Gastroesophageal sphincter (tissue), 4 donors: Measurements from ENCODE around the gene PSME1. TPM values are rescaled to one million over a fixed set of nuclear protein-coding genes. Genes with fewer than 3 reads are reported as not detected.

Experiments used
- ATAC-seq: fragments of 150-250 bp; one replicate; pipeline ENCODE4 v1.9.1; 2016; ENCODE audit warnings: mild to moderate bottlenecking, moderate library complexity
- H3K27ac ChIP-seq, 4 donors: fragments of 200-600 bp; sonication (generic) in 3 of 4; 1 replicate in 3 of 4; 2 replicates in 1 of 4; pipeline ENCODE4 v1.5.1; 2016 to 2019
- H3K27me3 ChIP-seq: fragments of 200-600 bp; sonication (generic); one replicate; pipeline ENCODE4 v1.5.1; 2019
- H3K36me3 ChIP-seq, 2 donors: fragments of 200-600 bp; sonication (generic); one replicate each; pipeline ENCODE4 v1.5.1; 2019; ENCODE audit warnings: control low read depth in 1 of 2
- H3K4me1 ChIP-seq, 3 donors: fragments of 200-600 bp; sonication (generic); 1 replicate in 2 of 3; 2 replicates in 1 of 3; pipeline ENCODE4 v1.5.1; 2016 to 2019; ENCODE audit warnings: control low read depth in 2 of 3
- H3K4me3 ChIP-seq, 2 donors: fragments of 200-600 bp; sonication (generic); one replicate each; pipeline ENCODE4 v1.5.1; 2019; ENCODE audit warnings: mild to moderate bottlenecking in 1 of 2, moderate library complexity in 1 of 2
- H3K9me3 ChIP-seq, 3 donors: fragments of 200-600 bp; sonication (generic); one replicate each; pipeline ENCODE4 v1.5.1; 2017 to 2019; ENCODE audit warnings: control low read depth in 2 of 3
- EP300 ChIP-seq: sonication (generic); formaldehyde crosslinking; IDR thresholded peaks from one replicate; pipeline ENCODE4 v1.6.1; 2017; ENCODE audit warnings: antibody characterized with exemption, mild to moderate bottlenecking
- POLR2A ChIP-seq, 2 donors: fragments of 450-650 bp; IDR thresholded peaks; one replicate each; pipeline ENCODE4 v1.6.1; 2017; ENCODE audit warnings: antibody characterized with exemption in 2 of 2, mild to moderate bottlenecking in 2 of 2, moderate library complexity in 1 of 2
- POLR2AphosphoS5 ChIP-seq: sonication (generic); formaldehyde crosslinking; IDR thresholded peaks from one replicate; pipeline ENCODE4 v1.6.1; 2017; ENCODE audit warnings: antibody characterized with exemption
- WGBS, 2 donors: methylation state at CpG; one replicate each; pipeline ENCODE4 v1.1.5; 2018; ENCODE audit warnings: low coverage in 1 of 2; 5-methylcytosine and 5-hydroxymethylcytosine counted together
- total RNA-seq, 4 donors: library from RNA; depleted of rRNA; stranded (reverse); fragments of >200 nt; gene quantifications; one replicate each; pipeline ENCODE4 v1.1.0, GENCODE V29; 2016
- TF ChIP-seq, protein P1 (sequence below), 4 experiments: fragments of 200-600 bp in 2 of 4; fragments of 450-650 bp in 2 of 4; sonication (generic) in 1 of 4; IDR thresholded peaks; one replicate each; pipeline ENCODE4 v1.5.1; 2017 to 2019; ENCODE audit warnings: antibody characterized with exemption in 4 of 4, mild to moderate bottlenecking in 2 of 4, moderate library complexity in 2 of 4

Gene PSME1
- total RNA-seq, 4 donors from 2014 or later = 114 to 186 (median 127) TPM

DNA sequence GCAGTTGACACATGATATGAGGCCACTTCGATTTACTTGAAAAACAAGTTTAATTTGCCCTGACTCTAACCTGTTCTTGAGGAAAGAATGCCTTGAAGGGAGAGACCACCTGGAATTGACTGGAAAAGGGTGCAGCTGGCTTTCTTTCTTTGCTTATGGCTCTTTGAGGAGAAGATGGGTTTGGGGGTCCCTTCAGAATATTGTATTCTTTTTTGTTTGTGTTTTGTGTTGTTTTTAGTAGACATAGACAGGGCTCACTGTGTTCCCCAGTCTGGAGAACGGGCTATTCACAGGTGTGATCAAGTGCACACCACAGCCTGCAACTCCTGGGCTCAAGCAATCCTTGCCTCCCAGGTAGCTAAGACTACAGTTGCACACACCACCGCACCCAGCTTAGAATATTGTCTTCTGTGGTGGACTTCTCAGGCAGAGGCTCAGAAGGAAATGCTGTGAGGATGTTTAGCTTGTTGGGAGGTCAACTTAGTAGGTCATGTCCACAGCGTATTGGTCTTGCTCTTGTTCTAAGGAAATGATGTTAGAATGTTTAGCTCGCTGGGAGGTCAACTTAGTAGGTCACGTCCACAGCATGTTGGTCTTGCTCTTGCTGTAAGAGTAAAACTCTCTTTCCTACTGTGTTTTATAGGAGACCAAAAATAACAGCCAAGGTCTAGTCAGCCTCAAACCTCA lies 19.7 kb upstream of the PSME1 start:
- ATAC-seq = no peak
- H3K4me3 ChIP-seq = peak overlapping the region in 1 of 2 donors; percentile 63
- peaks cover 0 to 29% (median 10%) of the 10 kb centered on the region in 3 donors for H3K4me1 ChIP-seq
- no peaks in the 10 kb centered on the region for H3K27me3 ChIP-seq
- 55 to 87% methylated on average over 2 to 5 of the region's 6 CpGs for WGBS, 2 donors
- TF ChIP-seq EP300 = no peak
- TF ChIP-seq, protein P1, sequence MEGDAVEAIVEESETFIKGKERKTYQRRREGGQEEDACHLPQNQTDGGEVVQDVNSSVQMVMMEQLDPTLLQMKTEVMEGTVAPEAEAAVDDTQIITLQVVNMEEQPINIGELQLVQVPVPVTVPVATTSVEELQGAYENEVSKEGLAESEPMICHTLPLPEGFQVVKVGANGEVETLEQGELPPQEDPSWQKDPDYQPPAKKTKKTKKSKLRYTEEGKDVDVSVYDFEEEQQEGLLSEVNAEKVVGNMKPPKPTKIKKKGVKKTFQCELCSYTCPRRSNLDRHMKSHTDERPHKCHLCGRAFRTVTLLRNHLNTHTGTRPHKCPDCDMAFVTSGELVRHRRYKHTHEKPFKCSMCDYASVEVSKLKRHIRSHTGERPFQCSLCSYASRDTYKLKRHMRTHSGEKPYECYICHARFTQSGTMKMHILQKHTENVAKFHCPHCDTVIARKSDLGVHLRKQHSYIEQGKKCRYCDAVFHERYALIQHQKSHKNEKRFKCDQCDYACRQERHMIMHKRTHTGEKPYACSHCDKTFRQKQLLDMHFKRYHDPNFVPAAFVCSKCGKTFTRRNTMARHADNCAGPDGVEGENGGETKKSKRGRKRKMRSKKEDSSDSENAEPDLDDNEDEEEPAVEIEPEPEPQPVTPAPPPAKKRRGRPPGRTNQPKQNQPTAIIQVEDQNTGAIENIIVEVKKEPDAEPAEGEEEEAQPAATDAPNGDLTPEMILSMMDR (IDR thresholded peaks at IDR 0.05) = no peak
- TF ChIP-seq POLR2AphosphoS5 = no peak
- TF ChIP-seq POLR2A (IDR thresholded peaks at IDR 0.05) = no peak
- H3K36me3 ChIP-seq = peaks cover 0 to 45% of the 10 kb centered on the region in 2 donors
- H3K9me3 ChIP-seq = no peaks in the 10 kb centered on the region
- no peak overlapping the region for H3K27ac ChIP-seq

DNA sequence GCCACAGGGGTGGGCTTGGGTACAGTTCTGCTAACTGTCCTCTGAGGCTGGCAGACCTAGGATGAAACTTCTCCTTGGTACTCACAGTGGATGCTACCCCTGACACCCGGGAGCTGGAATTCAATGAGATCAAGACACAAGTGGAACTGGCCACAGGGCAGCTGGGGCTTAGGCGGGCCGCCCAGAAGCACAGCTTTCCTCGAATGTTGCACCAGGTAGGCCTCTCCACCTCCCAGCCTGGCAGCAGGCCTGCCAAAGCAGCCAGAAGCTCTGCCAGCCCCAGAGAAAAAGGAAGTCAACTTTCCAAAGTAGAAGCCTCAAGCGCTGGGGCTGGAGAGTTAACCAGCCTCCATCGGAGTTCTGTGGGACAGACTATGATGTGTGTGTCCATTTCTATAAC lies 18.8 kb upstream of the PSME1 start:
- TF ChIP-seq, protein P1 (IDR thresholded peaks at IDR 0.05) = no peak
- TF ChIP-seq EP300 (no peak), POLR2AphosphoS5 (no peak), POLR2A (IDR thresholded peaks at IDR 0.05) (no peak)
- Histone ChIP-seq H3K27ac (no peak overlapping the region), H3K9me3 (no peaks in the 10 kb centered on the region), H3K27me3 (no peaks in the 10 kb centered on the region), H3K4me1 (peaks cover 0 to 29% (median 10%) of the 10 kb centered on the region in 3 donors), H3K36me3 (peaks cover 0 to 54% of the 10 kb centered on the region in 2 donors), H3K4me3 (no peak overlapping the region)
- no peak for ATAC-seq
- 85 to 100% methylated on average over 2 to 5 of the region's 6 CpGs for WGBS, 2 donors

DNA sequence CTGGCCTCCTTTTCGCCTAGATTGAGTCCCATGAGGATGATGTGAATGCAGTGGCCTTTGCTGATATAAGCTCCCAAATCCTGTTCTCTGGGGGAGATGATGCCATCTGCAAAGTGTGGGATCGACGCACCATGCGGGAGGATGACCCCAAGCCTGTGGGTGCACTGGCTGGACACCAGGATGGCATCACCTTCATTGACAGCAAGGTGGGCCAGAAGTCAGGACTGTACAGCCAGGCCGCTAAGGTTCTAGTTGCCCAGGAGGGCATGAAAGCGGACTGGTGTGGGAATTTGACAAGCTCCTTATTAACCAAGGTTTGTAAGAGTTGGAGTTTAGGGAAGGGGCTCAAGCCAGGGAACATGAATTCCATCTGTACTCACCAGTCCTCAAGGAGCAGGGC lies 16.3 kb upstream of the PSME1 start:
- TF ChIP-seq POLR2AphosphoS5 (no peak), EP300 (no peak), POLR2A (IDR thresholded peaks at IDR 0.05) (no peak)
- TF ChIP-seq, protein P1 (IDR thresholded peaks at IDR 0.05) = no peak
- Histone ChIP-seq H3K36me3 (peaks cover 0 to 79% of the 10 kb centered on the region in 2 donors), H3K9me3 (no peaks in the 10 kb centered on the region), H3K4me3 (no peak overlapping the region), H3K4me1 (peaks cover 0 to 23% (median 10%) of the 10 kb centered on the region in 3 donors), H3K27ac (no peak overlapping the region), H3K27me3 (no peaks in the 10 kb centered on the region)
- no peak for ATAC-seq
- WGBS, 2 donors = 88 to 90% methylated on average over 2 to 4 of the region's 6 CpGs

DNA sequence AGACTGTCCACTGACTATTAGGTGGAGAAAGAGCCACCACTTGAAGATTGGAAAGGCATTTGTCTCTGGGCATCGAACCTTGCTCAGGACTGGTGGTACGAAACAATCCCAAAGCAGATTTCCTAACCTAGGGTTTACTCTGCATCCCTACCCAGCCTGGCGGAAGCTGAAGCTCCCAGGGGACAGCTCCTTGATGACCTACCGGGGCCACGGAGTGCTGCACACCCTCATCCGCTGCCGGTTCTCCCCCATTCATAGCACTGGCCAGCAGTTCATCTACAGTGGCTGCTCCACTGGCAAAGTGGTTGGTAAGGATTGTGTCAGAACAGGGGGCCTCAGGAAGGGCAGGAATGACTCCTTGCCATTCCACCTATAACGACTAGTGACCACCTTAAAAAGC lies 14.8 kb upstream of the PSME1 start:
- Histone ChIP-seq H3K27ac (no peak overlapping the region), H3K27me3 (no peaks in the 10 kb centered on the region), H3K36me3 (peaks cover 0 to 82% of the 10 kb centered on the region in 2 donors), H3K4me1 (peaks cover 0 to 14% (median 2%) of the 10 kb centered on the region in 3 donors), H3K4me3 (no peak overlapping the region), H3K9me3 (no peaks in the 10 kb centered on the region)
- WGBS, 2 donors = 94% methylated on average over 6 of the region's 8 CpGs; no CpG with 5 or more reads in 1 of the 2 donors
- ATAC-seq = no peak
- no peak for TF ChIP-seq POLR2AphosphoS5
- TF ChIP-seq, protein P1 (IDR thresholded peaks at IDR 0.05) = no peak
- no peak for TF ChIP-seq POLR2A (IDR thresholded peaks at IDR 0.05)
- TF ChIP-seq EP300 = no peak

DNA sequence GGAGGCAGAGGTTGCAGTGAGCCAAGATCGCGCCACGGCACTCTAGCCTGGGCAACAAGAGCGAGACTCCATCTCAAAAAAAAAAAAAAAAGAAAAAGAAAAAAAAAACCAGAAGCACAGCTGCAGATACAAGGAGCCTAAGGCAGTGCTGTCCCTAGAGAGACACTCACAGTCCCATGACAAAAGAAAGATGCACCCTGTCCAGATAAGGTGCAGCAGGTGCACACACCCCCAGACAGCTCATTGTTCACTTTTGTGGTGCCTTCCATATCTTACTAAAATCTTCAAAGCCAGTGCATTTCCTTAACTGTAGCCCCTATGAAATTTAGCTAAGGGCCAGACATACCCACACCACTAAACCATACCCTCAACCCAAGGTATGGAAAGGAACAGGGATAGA lies 13.6 kb upstream of the PSME1 start:
- no peak for TF ChIP-seq POLR2A (IDR thresholded peaks at IDR 0.05)
- peaks cover 0 to 75% of the 10 kb centered on the region in 2 donors for H3K36me3 ChIP-seq
- no peak overlapping the region for H3K27ac ChIP-seq
- no CpG with 5 or more reads among the region's 4 CpGs for WGBS, 2 donors
- H3K9me3 ChIP-seq = no peaks in the 10 kb centered on the region
- no peak for ATAC-seq
- H3K4me1 ChIP-seq = peaks cover 0 to 2% (median 0%) of the 10 kb centered on the region in 3 donors
- no peaks in the 10 kb centered on the region for H3K27me3 ChIP-seq
- no peak overlapping the region for H3K4me3 ChIP-seq
